Prostate gland (tissue), 2 donors: Measurements from ENCODE around the gene PLEKHG7.

Source experiments
- CTCF ChIP-seq, 4 experiments: fragments of 200-600 bp in 2 of 4; fragments of 450-650 bp in 2 of 4; sonication (generic) in 2 of 4; IDR thresholded peaks; 1 replicate in 3 of 4; 2 replicates in 1 of 4; pipeline ENCODE4 v1.5.1; 2016 to 2019; ENCODE audit warnings: antibody characterized with exemption in 4 of 4, mild to moderate bottlenecking in 2 of 4, moderate library complexity in 2 of 4
- POLR2A ChIP-seq: fragments of 450-650 bp; IDR thresholded peaks from one replicate; pipeline ENCODE4 v1.6.1; 2016; ENCODE audit warnings: antibody characterized with exemption, mild to moderate bottlenecking
- POLR2AphosphoS5 ChIP-seq: sonication (generic); formaldehyde crosslinking; IDR thresholded peaks from one replicate; pipeline ENCODE4 v1.6.1; 2017; ENCODE audit warnings: antibody characterized with exemption

DNA sequence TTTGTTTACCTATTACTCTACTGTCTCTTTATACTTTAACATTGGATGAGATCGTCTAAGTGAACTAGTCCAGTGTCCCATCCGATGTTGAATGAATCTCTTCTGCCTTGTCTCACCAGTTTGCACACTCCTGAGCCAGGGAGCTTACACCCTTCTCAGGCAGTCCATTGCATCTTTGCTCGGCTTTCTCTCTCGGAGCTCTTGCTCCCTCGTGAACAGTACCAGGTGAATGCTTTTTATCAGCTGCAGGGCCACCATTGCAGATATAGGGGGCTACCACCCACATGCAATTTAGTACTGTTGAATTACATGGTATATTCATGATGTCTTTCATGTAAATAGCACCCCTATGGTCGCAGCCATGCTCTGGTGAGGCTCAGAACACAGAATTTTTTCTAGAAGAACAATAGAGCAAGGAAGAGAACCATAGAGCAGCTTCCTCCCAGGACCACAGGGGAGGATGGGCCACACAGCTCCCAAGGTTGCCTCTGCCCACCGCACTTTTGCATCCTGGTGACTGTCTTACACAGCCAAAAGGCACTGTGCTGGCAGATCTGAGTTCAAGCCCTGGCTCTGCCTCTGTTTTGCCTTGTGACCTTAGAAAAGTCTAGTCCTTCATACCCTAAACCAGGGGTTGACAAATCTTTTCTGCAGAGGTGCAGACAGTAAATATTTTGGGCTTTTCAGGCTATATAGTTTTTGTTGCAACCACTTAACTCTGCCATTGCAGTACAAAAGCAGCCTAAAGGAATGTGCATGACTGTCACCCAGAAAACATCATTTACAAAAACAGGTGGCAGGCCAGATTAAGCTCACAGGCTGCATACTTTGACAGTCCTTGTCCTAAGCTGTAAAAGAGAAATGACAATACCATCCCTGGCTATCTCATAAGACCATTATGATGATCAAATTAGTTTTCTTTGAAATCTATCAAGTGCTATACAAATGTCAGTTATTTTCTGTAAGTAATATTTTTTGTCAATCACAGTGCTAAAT is 35.4 kb downstream of the PLEKHG7 start:
- no peak for TF ChIP-seq CTCF (IDR thresholded peaks at IDR 0.05)
- no peak for TF ChIP-seq POLR2A
- TF ChIP-seq POLR2AphosphoS5 = no peak
